ENCODE data around the gene DROSHA.

GRCh38 chr5:31359839-31360238 lies 172.1 kb downstream of the DROSHA start:
- no peak for TF ChIP-seq EZH2 (IDR thresholded peaks at IDR 0.05; ENCODE audit: low read depth, low read length, severe bottlenecking)
- TF ChIP-seq CTCF (IDR thresholded peaks at IDR 0.05; ENCODE audit: control extremely low read depth in 1 of 3, insufficient read depth in 1 of 3, low read depth in 1 of 3, low read length in 3 of 3): no peak
- no peak for TF ChIP-seq ATF3 (IDR thresholded peaks at IDR 0.05; ENCODE audit: insufficient read depth, low read depth, low read length)
- TF ChIP-seq EP300 (IDR thresholded peaks at IDR 0.05; ENCODE audit: borderline replicate concordance in 1 of 2, low read depth in 2 of 2, low read length in 2 of 2): no peak

Data from H1 (cell line).